Measurements from ENCODE around the gene GP9.

- TF ChIP-seq CTCF (IDR thresholded peaks at IDR 0.05; ENCODE audit: low read length): no peak
- no peak for TF ChIP-seq EZH2 (IDR thresholded peaks at IDR 0.05; ENCODE audit: borderline replicate concordance, low read length)
Measured at GRCh38 chr3:129031476-129032215, 28.9 kb upstream of the GP9 start.

All from OCI-LY1 (cell line).